VCaP (cell line): Measurements from ENCODE around the gene CDKN1C.

Experiments
- H3K27ac ChIP-seq: fragments of 450-650 bp; 2 replicates; pipeline ENCODE4 v1.5.1; 2017
- CTCF ChIP-seq: fragments of 450-650 bp; conservative IDR thresholded peaks from 2 replicates; pipeline ENCODE4 v1.5.1; 2017; ENCODE audit warnings: mild to moderate bottlenecking, moderate library complexity

The CDKN1C gene

GRCh38 chr11:2926611-2927051 is 41.1 kb upstream of the CDKN1C start:
- no peak for TF ChIP-seq CTCF
- no peak overlapping the region for H3K27ac ChIP-seq

DNA sequence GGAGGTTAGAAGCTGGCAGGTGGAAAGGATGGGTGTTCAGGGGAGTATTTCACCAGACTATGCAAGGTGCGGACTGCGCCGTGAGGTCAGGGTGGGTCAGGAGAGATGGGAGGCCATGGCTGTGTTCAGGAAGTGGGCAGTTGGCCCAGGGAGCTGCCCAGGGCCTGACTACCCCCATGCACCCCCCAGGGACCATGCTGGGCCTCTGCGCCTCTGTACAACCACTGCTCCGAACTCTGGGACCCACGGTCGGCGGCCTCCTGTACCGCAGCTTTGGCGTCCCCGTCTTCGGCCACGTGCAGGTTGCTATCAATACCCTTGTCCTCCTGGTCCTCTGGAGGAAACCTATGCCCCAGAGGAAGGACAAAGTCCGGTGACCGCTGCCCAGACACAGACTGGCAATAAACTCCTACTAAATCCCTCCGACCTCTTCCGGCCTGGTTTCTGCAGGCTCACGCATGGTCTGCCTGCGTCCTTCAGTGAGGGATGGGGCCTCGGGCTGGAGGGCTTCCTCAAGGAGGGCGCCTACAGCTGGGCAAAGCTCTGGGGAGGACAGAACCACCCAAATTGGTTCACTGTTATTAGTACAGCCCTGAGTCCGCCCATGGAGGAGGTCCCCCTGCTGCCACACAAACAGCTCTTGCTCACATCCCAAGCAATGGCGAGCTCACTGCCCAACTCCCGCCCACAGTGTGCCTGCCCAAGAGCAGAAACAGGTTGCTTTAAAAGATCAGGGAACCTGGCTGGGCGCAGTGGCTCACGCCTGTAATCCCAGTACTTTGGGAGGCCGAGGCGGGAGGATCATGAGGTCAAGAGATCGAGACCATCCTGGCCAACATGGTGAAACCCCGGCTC is 39.5 kb upstream of the CDKN1C start:
- H3K27ac ChIP-seq = no peak overlapping the region
- TF ChIP-seq CTCF = no peak

DNA sequence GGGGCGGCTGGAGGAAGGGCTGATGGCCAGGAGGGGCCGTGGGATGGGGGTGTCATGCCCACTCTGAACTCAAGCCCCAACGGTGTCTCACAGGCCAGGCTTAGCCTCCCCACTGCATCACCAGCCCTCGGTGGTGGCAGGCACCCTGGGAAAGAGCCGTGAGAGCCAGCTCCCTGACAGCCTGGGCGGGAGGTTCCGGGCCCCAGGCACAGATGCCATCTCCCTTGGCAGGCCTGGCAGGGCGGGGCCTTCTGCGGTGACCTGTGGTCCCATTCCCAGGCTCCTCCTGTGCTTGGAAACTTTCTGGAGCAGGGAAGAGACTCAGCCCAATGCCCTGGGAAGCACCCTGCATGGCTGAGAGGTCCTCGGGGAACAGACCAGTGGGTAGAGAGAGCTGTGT is 38.8 kb upstream of the CDKN1C start:
- no peak overlapping the region for H3K27ac ChIP-seq
- TF ChIP-seq CTCF = no peak

GRCh38 chr11:2923446-2924375 is 38.1 kb upstream of the CDKN1C start:
- no peak overlapping the region for H3K27ac ChIP-seq
- TF ChIP-seq CTCF = no peak

GRCh38 chr11:2922655-2923054 is 37.1 kb upstream of the CDKN1C start:
- H3K27ac ChIP-seq = no peak overlapping the region
- no peak for TF ChIP-seq CTCF

DNA sequence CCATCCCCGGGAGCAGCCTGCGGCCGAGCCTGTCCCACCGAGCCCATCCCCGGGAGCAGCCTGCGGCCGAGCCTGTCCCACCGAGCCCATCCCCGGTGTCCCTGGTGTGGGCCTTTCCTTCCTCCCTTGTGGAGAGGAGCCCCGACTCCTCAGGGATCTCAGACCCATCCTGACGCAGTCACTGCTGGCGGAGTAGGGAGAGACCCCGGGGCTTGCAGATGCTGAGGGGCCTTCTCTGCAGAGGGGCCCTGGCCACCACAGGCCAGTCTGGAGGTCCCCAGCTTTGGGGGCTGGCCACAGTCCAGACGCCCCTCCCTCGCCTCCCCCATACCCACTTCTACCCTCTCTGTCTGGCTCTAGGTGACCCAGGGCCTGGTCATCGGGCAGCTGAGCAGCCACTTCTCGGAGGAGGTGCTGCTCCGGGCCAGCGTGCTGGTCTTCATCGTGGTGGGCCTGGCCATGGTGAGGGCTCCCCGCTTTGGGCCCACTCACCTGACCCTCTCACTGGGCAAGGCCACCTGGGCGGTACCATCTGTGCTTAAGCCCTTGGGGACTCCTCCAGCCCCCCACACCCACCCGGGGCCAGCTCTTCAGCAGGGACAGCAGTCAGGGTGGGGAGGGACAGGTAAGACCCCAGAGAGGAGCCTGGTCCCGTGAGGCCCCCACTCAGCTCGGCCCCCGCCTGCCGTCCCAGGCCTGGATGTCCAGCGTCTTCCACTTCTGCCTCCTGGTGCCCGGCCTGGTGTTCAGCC is 36.3 kb upstream of the CDKN1C start:
- no peak for TF ChIP-seq CTCF

More for the DNA sequence above, 36.3 kb upstream of the CDKN1C start:
- no peak overlapping the region for H3K27ac ChIP-seq
